IMR-90 (cell line): Measurements from ENCODE around the gene POFUT2.

Experiments used
- CEBPB ChIP-seq: IDR thresholded peaks from 2 replicates; pipeline ENCODE4 v1.6.1; 2012; ENCODE audit warnings: low read depth, low read length, improper control_type of control experiment
- MXI1 ChIP-seq: IDR thresholded peaks from 2 replicates; pipeline ENCODE4 v1.6.1; 2012; ENCODE audit warnings: low read depth, mild to moderate bottlenecking, low read length, moderate library complexity, borderline replicate concordance
- POLR2A ChIP-seq: IDR thresholded peaks from 2 replicates; pipeline ENCODE4 v1.6.1; 2012; ENCODE audit warnings: mild to moderate bottlenecking, low read depth, low read length
- RAD21 ChIP-seq: IDR thresholded peaks from 2 replicates; pipeline ENCODE4 v1.6.1; 2012; ENCODE audit warnings: low read length, improper control_type of control experiment
- RCOR1 ChIP-seq: IDR thresholded peaks from 2 replicates; pipeline ENCODE4 v1.6.1; 2012; ENCODE audit warnings: mild to moderate bottlenecking, low read length, improper control_type of control experiment; ENCODE audit not compliant: insufficient replicate concordance
- SMC3 ChIP-seq: fragments of 150-350 bp; IDR thresholded peaks from 2 replicates; pipeline ENCODE4 v1.6.1; 2016; ENCODE audit warnings: low read depth, mild to moderate bottlenecking, antibody characterized with exemption, low read length, moderate library complexity
- TF ChIP-seq, protein P1 (sequence below): conservative IDR thresholded peaks from 2 replicates; pipeline ENCODE4 v1.5.1; 2012; ENCODE audit warnings: mild to moderate bottlenecking, low read depth, low read length, improper control_type of control experiment
- TF ChIP-seq, protein P2 (sequence below): fragments of 150-350 bp; IDR thresholded peaks from 2 replicates; pipeline ENCODE4 v1.6.1; 2016; ENCODE audit warnings: low read depth, mild to moderate bottlenecking, low read length, moderate library complexity, borderline replicate concordance
- TF ChIP-seq, protein P3 (sequence below): fragments of 150-350 bp; IDR thresholded peaks from 2 replicates; pipeline ENCODE4 v1.6.1; 2017; ENCODE audit warnings: mild to moderate bottlenecking, antibody characterized with exemption, low read length, low read depth

DNA sequence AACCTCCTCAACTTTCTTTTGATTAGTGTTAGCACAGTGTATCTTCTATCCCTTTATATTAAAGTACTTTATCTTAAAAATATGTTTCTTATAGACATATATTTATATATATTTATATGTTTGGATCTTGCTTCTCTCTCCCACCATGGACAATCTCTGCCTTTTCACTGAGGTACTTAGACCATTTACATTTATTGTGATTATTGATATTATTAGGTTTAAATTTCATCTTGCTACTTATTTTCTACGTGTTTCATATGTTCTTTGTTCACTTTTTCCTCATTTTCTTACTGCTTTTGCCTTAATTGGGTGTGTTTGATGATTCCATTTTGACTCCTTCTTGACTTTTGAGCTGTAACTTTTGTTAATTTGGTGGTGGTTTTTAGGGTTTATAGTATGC, 70.7 kb downstream of the POFUT2 start:
- TF ChIP-seq, protein P1, sequence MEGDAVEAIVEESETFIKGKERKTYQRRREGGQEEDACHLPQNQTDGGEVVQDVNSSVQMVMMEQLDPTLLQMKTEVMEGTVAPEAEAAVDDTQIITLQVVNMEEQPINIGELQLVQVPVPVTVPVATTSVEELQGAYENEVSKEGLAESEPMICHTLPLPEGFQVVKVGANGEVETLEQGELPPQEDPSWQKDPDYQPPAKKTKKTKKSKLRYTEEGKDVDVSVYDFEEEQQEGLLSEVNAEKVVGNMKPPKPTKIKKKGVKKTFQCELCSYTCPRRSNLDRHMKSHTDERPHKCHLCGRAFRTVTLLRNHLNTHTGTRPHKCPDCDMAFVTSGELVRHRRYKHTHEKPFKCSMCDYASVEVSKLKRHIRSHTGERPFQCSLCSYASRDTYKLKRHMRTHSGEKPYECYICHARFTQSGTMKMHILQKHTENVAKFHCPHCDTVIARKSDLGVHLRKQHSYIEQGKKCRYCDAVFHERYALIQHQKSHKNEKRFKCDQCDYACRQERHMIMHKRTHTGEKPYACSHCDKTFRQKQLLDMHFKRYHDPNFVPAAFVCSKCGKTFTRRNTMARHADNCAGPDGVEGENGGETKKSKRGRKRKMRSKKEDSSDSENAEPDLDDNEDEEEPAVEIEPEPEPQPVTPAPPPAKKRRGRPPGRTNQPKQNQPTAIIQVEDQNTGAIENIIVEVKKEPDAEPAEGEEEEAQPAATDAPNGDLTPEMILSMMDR: no peak
- TF ChIP-seq POLR2A (no peak), RAD21 (no peak), SMC3 (no peak), RCOR1 (no peak), MXI1 (no peak), CEBPB (no peak)
- TF ChIP-seq, protein P2, sequence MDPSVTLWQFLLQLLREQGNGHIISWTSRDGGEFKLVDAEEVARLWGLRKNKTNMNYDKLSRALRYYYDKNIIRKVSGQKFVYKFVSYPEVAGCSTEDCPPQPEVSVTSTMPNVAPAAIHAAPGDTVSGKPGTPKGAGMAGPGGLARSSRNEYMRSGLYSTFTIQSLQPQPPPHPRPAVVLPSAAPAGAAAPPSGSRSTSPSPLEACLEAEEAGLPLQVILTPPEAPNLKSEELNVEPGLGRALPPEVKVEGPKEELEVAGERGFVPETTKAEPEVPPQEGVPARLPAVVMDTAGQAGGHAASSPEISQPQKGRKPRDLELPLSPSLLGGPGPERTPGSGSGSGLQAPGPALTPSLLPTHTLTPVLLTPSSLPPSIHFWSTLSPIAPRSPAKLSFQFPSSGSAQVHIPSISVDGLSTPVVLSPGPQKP: no peak
- TF ChIP-seq, protein P3, sequence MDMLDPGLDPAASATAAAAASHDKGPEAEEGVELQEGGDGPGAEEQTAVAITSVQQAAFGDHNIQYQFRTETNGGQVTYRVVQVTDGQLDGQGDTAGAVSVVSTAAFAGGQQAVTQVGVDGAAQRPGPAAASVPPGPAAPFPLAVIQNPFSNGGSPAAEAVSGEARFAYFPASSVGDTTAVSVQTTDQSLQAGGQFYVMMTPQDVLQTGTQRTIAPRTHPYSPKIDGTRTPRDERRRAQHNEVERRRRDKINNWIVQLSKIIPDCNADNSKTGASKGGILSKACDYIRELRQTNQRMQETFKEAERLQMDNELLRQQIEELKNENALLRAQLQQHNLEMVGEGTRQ: no peak
